Mesothelial cell of epicardium (in vitro differentiated cells): Measurements from ENCODE around the gene KRAS. TPM values are rescaled to one million over a fixed set of nuclear protein-coding genes. Genes with fewer than 3 reads are reported as not detected.
A peak's percentile ranks its signal among the peaks of the same experiment; 100 is the strongest.

Source experiments
- DNase-seq, 2 experiments: peaks; one replicate each; pipeline ENCODE4 v3.0.0; 2021; ENCODE audit warnings: low spot score in 2 of 2; ENCODE audit not compliant: unreplicated experiment in 2 of 2
- H3K27ac Mint-ChIP-seq: 2 replicates; pipeline ENCODE4 v1.8.0; 2021; ENCODE audit warnings: mixed read lengths
- H3K27me3 Mint-ChIP-seq: 2 replicates; pipeline ENCODE4 v1.8.0; 2021; ENCODE audit warnings: low read depth, mixed read lengths
- H3K36me3 Mint-ChIP-seq: 2 replicates; pipeline ENCODE4 v1.8.0; 2021; ENCODE audit warnings: mixed read lengths
- H3K4me1 Mint-ChIP-seq: 2 replicates; pipeline ENCODE4 v1.8.0; 2021; ENCODE audit warnings: mixed read lengths
- H3K4me3 Mint-ChIP-seq: 2 replicates; pipeline ENCODE4 v1.8.0; 2021; ENCODE audit warnings: mild to moderate bottlenecking, moderate library complexity, mixed read lengths
- H3K9me3 Mint-ChIP-seq: 2 replicates; pipeline ENCODE4 v1.8.0; 2021; ENCODE audit warnings: mixed read lengths
- total RNA-seq: library from RNA; stranded (reverse); gene quantifications from 3 replicates; pipeline ENCODE4 v1.2.1, GENCODE V29; 2021
- TF ChIP-seq, protein P1 (sequence below): fragments of 200-600 bp; sonication (generic); IDR thresholded peaks from one replicate; pipeline ENCODE4 v1.5.0; 2021; ENCODE audit warnings: antibody characterized with exemption; ENCODE audit not compliant: unreplicated experiment

The KRAS gene
- total RNA-seq, 1 donor from 2014 or later: 37.9 TPM

DNA sequence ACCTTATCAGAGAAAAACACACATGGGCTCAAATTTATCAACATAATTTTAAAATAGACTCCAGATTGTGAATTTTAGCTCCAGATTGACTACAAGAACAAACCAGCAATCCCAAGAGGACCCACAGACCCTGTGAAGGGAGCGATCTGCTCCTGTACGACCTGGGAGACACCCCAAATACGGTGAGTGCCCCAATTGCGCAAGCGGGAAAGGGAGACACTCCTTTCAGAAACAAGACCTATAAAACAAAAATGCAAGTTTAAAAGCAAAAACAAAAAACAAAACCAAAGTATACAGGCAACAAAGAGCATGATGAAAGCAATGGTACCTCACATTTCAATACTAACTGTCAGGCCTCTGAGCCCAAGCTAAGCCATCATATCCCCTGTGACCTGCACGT lies 87.9 kb downstream of the KRAS start:
- no peak overlapping the region for H3K27ac Mint-ChIP-seq
- TF ChIP-seq, protein P1, sequence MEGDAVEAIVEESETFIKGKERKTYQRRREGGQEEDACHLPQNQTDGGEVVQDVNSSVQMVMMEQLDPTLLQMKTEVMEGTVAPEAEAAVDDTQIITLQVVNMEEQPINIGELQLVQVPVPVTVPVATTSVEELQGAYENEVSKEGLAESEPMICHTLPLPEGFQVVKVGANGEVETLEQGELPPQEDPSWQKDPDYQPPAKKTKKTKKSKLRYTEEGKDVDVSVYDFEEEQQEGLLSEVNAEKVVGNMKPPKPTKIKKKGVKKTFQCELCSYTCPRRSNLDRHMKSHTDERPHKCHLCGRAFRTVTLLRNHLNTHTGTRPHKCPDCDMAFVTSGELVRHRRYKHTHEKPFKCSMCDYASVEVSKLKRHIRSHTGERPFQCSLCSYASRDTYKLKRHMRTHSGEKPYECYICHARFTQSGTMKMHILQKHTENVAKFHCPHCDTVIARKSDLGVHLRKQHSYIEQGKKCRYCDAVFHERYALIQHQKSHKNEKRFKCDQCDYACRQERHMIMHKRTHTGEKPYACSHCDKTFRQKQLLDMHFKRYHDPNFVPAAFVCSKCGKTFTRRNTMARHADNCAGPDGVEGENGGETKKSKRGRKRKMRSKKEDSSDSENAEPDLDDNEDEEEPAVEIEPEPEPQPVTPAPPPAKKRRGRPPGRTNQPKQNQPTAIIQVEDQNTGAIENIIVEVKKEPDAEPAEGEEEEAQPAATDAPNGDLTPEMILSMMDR: no peak
- no peaks in the 10 kb centered on the region for H3K9me3 Mint-ChIP-seq
- no peaks in the 10 kb centered on the region for H3K4me1 Mint-ChIP-seq
- H3K36me3 Mint-ChIP-seq: no peaks in the 10 kb centered on the region
- no peak overlapping the region for H3K4me3 Mint-ChIP-seq
- no peaks in the 10 kb centered on the region for H3K27me3 Mint-ChIP-seq
- no peak for DNase-seq

- peaks cover 12% of the 10 kb centered on the region for H3K4me1 Mint-ChIP-seq
- no peaks in the 10 kb centered on the region for H3K27me3 Mint-ChIP-seq
- no peaks in the 10 kb centered on the region for H3K9me3 Mint-ChIP-seq
- no peak overlapping the region for H3K27ac Mint-ChIP-seq
- no peak for DNase-seq
- no peak overlapping the region for H3K4me3 Mint-ChIP-seq
- H3K36me3 Mint-ChIP-seq: no peaks in the 10 kb centered on the region
- TF ChIP-seq, protein P1: no peak
Measured at GRCh38 chr12:25156061-25156460, 94.7 kb downstream of the KRAS start.

DNA sequence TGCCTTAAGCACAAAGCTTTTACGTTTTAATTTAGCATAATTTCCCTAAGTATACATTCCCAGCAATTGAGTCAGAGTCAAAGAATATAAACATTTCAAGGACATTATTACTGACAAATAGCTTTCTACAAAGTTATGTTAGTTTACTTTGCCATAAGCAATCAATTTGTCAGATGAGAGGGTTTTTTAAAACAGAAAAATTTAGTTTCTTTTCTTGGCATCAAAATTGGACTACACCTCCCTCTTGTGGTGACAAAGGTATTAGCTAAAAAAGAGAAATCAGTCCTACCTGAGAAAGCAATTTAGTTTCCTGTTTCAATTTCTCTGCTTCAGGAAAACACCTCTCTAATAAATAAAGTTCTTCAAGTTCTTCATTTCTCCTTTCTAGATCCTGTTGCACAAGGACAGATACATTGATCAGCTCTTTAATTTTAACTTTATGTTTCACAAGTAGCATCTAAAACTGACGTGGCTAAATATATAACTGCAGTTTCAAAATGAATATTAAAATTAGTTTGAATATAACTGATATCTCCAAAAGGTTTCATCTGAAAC lies 95.6 kb downstream of the KRAS start:
- H3K27ac Mint-ChIP-seq: peak overlapping the region; percentile 43
- no peak for DNase-seq
- TF ChIP-seq, protein P1: peak; percentile 86
- H3K27me3 Mint-ChIP-seq: no peaks in the 10 kb centered on the region
- no peaks in the 10 kb centered on the region for H3K36me3 Mint-ChIP-seq
- no peak overlapping the region for H3K4me3 Mint-ChIP-seq
- H3K4me1 Mint-ChIP-seq: peaks cover 12% of the 10 kb centered on the region
- H3K9me3 Mint-ChIP-seq: no peaks in the 10 kb centered on the region

Other genes with a start within 250 kb of the KRAS start
- gene DNAI7, start 55.8 kb downstream of the KRAS start, total RNA-seq: 0.70 to 1.5 TPM (median 0.84 TPM) in 3 replicates
- 14.3 to 20.7 TPM (median 17.5 TPM) in 3 replicates for gene ETFRF1, start 55.7 kb downstream of the KRAS start, total RNA-seq